Measurements from ENCODE around the gene HOXB7.

The HOXB7 gene

GRCh38 chr17:48579760-48580554, 30.9 kb downstream of the HOXB7 start:
- Histone ChIP-seq H3K4me3 (IDR thresholded peaks at IDR 0.05; ENCODE audit: insufficient read depth, low read depth, low read length) (no peak overlapping the region), H3K36me3 (ENCODE audit: insufficient read depth) (no peaks in the 10 kb centered on the region), H3K4me1 (ENCODE audit: low read depth, poor library complexity, severe bottlenecking) (peaks cover 6% of the 10 kb centered on the region), H4K20me1 (ENCODE audit: insufficient read depth) (no peaks in the 10 kb centered on the region), H3K79me2 (ENCODE audit: insufficient read depth, low read depth) (no peaks in the 10 kb centered on the region), H3K27me3 (ENCODE audit: insufficient read depth, low read depth) (no peaks in the 10 kb centered on the region; the same call in 1 of the 2 replicates), H2AFZ (ENCODE audit: low read depth) (no peak overlapping the region), H3K9ac (no peak overlapping the region), H3K4me2 (no peak overlapping the region), H3K27ac (no peak overlapping the region)
- no peak for TF ChIP-seq CTCF (conservative IDR thresholded peaks at IDR 0.05; ENCODE audit: low read depth, low read length)

GRCh38 chr17:48579471-48579759, 31.4 kb downstream of the HOXB7 start:
- no peak overlapping the region for H3K4me2 ChIP-seq
- H3K4me3 ChIP-seq (IDR thresholded peaks at IDR 0.05; ENCODE audit: insufficient read depth, low read depth, low read length), result no peak overlapping the region

GRCh38 chr17:48578616-48579470, 32.0 kb downstream of the HOXB7 start:
- Histone ChIP-seq H3K27me3 (ENCODE audit: insufficient read depth, low read depth) (no peaks in the 10 kb centered on the region; the same call in 1 of the 2 replicates), H3K79me2 (ENCODE audit: insufficient read depth, low read depth) (no peaks in the 10 kb centered on the region), H3K4me3 (IDR thresholded peaks at IDR 0.05; ENCODE audit: insufficient read depth, low read depth, low read length) (no peak overlapping the region), H3K4me1 (ENCODE audit: low read depth, poor library complexity, severe bottlenecking) (peaks cover 6% of the 10 kb centered on the region), H3K9ac (no peak overlapping the region), H4K20me1 (ENCODE audit: insufficient read depth) (no peaks in the 10 kb centered on the region), H2AFZ (ENCODE audit: low read depth) (peak overlapping the region; percentile 41; the same call in 1 of the 2 replicates), H3K36me3 (ENCODE audit: insufficient read depth) (no peaks in the 10 kb centered on the region), H3K27ac (no peak overlapping the region), H3K4me2 (no peak overlapping the region)
- no peak for TF ChIP-seq CTCF (conservative IDR thresholded peaks at IDR 0.05; ENCODE audit: low read depth, low read length)

More at GRCh38 chr17:48579471-48579759, 31.4 kb downstream of the HOXB7 start:
- H3K79me2 ChIP-seq (ENCODE audit: insufficient read depth, low read depth), result no peaks in the 10 kb centered on the region
- no peak for TF ChIP-seq CTCF (conservative IDR thresholded peaks at IDR 0.05; ENCODE audit: low read depth, low read length)
- no peak overlapping the region for H3K27ac ChIP-seq
- no peaks in the 10 kb centered on the region for H4K20me1 ChIP-seq (ENCODE audit: insufficient read depth)
- no peaks in the 10 kb centered on the region for H3K36me3 ChIP-seq (ENCODE audit: insufficient read depth)
- H3K27me3 ChIP-seq (ENCODE audit: insufficient read depth, low read depth), result no peaks in the 10 kb centered on the region; the same call in 1 of the 2 replicates
- H3K4me1 ChIP-seq (ENCODE audit: low read depth, poor library complexity, severe bottlenecking), result peaks cover 6% of the 10 kb centered on the region
- no peak overlapping the region for H2AFZ ChIP-seq (ENCODE audit: low read depth)
- H3K9ac ChIP-seq, result no peak overlapping the region

- peaks cover 6% of the 10 kb centered on the region for H3K4me1 ChIP-seq (ENCODE audit: low read depth, poor library complexity, severe bottlenecking)
Measured at GRCh38 chr17:48577946-48578615, 32.7 kb downstream of the HOXB7 start, which contains the start of gene HOXB4. HOXB4 (minus strand) TSS chr17:48578350; CDS start chr17:48578319, 31 bp downstream.

More at GRCh38 chr17:48577946-48578615, 32.7 kb downstream of the HOXB7 start, which contains the start of gene HOXB4:
- H3K4me2 ChIP-seq, result peak within 1 kb of the TSS; percentile 51
- peak within 1 kb of the TSS; percentile 42; the same call in 1 of the 2 replicates for H3K9ac ChIP-seq
- no peak within 1 kb of the TSS for H3K27ac ChIP-seq
- no peaks in the 10 kb centered on the region for H3K36me3 ChIP-seq (ENCODE audit: insufficient read depth)
- no peak within 1 kb of the TSS for H3K4me3 ChIP-seq (IDR thresholded peaks at IDR 0.05; ENCODE audit: insufficient read depth, low read depth, low read length)
- TF ChIP-seq CTCF (conservative IDR thresholded peaks at IDR 0.05; ENCODE audit: low read depth, low read length), result no peak
- H4K20me1 ChIP-seq (ENCODE audit: insufficient read depth), result no peaks in the 10 kb centered on the region
- no peaks in the 10 kb centered on the region; the same call in 1 of the 2 replicates for H3K27me3 ChIP-seq (ENCODE audit: insufficient read depth, low read depth)
- no peaks in the 10 kb centered on the region for H3K79me2 ChIP-seq (ENCODE audit: insufficient read depth, low read depth)
- peak within 1 kb of the TSS; percentile 41; the same call in 1 of the 2 replicates for H2AFZ ChIP-seq (ENCODE audit: low read depth)
